ENCODE measurements around the gene GRM8.

GRCh38 chr7:126453104-126453503 lies 799.6 kb downstream of the GRM8 start:
- TF ChIP-seq ZNF565 (CRISPR knock-in tag; conservative IDR thresholded peaks at IDR 0.05; ENCODE audit: low read depth), result no peak
- no peak for TF ChIP-seq PPARA (CRISPR knock-in tag; IDR thresholded peaks at IDR 0.05; ENCODE audit: borderline replicate concordance)
- no peak for TF ChIP-seq ZFP3 (CRISPR knock-in tag; IDR thresholded peaks at IDR 0.05)
- no peak for TF ChIP-seq BACH2 (CRISPR knock-in tag; IDR thresholded peaks at IDR 0.05; ENCODE audit: borderline replicate concordance)
- no peak for TF ChIP-seq ESRRG (CRISPR knock-in tag; IDR thresholded peaks at IDR 0.05)
- TF ChIP-seq ZNF70 (CRISPR knock-in tag; IDR thresholded peaks at IDR 0.05), result no peak
- no peak for TF ChIP-seq POU6F1 (CRISPR knock-in tag; IDR thresholded peaks at IDR 0.05; ENCODE audit: borderline replicate concordance, low read depth)
- no peak for TF ChIP-seq CREB5 (CRISPR knock-in tag; IDR thresholded peaks at IDR 0.05; ENCODE audit: low read depth)
